GM19240 (cell line): ENCODE data around the gene PRSS33.
A peak's percentile ranks its signal among the peaks of the same experiment; 100 is the strongest.

Experiments
- DNase-seq: peaks from one replicate; pipeline ENCODE4 v3.0.0; 2011; ENCODE audit warnings: low spot score; ENCODE audit not compliant: insufficient read length

PRSS33 gene

DNA sequence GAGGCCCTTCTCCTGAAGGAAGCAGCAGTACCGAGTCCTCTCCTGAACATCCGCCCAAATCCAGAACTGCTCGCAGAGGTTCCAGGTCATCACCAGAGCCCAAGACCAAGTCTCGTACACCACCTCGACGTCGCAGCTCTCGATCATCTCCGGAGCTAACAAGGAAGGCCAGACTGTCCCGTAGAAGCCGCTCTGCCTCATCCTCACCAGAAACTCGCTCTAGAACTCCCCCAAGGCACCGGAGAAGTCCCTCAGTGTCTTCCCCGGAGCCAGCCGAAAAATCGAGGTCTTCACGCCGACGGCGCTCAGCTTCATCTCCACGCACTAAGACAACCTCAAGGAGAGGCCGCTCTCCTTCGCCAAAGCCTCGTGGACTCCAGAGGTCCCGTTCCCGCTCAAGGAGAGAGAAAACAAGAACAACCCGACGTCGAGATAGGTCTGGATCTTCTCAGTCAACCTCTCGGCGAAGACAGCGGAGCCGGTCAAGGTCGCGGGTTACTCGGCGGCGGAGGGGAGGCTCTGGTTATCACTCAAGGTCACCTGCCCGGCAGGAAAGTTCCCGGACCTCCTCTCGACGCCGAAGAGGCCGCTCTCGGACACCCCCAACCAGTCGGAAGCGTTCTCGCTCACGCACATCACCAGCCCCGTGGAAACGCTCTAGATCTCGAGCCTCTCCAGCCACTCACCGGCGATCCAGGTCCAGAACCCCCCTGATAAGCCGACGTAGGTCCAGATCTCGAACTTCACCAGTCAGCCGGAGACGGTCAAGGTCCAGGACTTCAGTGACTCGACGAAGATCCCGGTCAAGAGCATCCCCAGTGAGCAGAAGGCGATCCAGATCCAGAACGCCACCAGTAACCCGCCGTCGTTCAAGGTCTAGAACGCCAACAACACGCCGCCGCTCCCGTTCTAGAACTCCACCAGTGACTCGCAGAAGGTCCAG is 21.6 kb downstream of the PRSS33 start:
- DNase-seq, result no peak

DNA sequence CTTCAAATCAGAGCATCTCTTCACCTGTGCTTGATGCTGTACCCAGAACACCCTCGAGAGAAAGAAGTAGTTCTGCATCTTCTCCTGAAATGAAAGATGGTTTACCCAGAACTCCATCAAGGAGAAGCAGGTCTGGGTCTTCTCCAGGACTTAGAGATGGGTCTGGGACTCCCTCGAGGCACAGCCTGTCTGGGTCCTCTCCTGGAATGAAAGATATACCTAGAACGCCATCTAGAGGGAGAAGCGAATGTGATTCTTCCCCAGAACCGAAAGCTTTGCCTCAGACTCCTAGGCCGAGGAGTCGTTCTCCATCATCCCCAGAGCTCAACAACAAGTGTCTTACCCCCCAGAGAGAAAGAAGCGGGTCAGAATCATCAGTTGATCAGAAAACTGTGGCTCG is 22.6 kb downstream of the PRSS33 start:
- no peak for DNase-seq

DNA sequence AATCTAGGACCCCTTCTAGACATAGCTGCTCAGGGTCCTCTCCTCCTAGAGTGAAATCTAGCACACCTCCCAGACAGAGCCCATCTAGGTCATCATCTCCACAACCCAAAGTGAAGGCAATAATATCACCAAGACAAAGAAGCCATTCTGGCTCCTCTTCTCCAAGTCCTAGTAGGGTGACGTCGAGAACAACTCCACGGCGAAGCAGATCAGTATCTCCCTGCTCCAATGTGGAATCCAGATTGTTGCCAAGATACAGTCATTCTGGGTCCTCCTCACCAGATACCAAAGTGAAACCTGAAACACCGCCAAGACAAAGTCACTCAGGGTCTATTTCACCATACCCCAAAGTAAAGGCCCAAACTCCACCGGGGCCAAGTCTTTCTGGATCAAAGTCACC is 24.2 kb downstream of the PRSS33 start:
- no peak for DNase-seq

DNA sequence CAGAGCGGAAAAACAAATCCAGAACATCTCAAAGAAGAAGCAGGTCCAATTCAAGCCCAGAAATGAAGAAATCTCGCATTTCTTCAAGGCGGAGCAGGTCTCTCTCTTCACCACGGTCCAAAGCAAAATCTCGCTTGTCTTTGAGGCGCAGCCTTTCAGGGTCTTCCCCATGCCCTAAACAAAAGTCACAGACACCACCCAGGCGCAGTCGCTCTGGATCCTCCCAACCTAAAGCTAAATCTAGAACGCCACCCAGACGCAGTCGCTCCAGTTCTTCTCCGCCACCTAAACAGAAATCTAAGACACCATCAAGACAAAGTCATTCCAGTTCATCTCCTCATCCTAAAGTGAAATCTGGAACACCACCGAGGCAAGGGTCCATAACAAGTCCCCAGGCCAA is 24.6 kb downstream of the PRSS33 start:
- no peak for DNase-seq

DNA sequence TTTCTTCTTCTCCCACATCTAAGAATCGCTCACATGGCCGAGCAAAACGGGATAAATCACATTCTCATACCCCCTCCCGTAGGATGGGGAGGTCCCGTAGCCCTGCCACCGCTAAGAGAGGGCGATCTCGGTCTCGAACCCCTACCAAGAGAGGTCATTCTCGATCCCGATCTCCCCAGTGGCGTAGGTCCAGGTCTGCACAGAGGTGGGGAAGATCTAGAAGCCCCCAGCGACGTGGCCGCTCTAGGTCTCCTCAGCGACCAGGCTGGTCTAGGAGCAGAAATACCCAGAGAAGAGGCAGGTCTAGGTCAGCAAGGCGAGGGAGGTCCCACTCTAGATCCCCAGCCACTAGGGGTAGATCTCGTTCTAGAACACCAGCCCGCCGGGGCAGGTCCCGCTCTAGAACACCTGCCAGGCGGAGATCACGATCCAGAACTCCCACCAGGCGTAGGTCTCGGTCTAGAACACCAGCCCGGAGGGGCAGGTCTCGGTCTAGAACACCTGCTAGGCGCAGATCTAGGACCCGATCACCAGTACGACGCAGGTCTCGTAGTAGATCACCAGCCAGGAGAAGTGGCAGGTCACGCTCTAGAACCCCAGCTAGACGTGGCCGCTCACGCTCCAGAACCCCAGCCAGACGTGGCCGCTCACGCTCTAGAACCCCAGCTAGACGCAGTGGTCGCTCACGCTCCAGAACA is 25.3 kb downstream of the PRSS33 start:
- no peak for DNase-seq

DNA sequence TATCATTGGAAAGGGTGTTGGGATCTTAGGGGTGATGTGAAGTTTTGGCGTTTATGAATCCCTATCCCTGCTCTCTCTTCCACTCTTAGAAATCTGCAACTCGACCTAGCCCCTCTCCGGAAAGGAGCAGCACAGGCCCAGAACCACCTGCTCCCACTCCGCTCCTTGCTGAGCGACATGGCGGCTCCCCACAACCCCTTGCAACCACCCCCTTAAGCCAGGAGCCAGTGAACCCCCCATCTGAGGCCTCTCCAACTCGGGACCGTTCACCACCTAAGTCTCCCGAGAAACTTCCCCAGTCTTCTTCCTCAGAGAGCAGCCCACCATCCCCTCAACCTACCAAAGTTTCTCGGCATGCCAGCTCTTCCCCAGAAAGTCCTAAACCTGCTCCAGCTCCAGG is 25.9 kb downstream of the PRSS33 start:
- DNase-seq, result no peak

DNA sequence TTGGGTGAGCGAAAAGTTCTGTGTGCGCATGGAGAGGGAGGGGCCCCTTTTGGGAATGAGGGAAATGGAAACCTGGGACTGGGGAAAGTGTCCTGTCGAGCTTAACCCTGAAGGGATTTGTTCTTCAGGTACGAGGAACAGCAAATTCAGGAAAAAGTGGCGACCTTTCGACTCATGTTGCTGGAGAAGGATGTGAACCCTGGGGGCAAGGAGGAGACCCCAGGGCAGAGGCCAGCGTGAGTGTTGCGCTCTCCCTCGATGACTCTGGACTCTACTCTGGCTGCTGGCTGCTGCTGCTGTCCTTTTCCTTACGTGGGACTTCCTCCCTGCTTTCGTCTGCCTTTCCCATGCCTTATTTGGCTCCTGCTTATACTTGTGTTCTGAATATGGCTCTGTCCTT is 30.0 kb downstream of the PRSS33 start:
- DNase-seq, result no peak

DNA sequence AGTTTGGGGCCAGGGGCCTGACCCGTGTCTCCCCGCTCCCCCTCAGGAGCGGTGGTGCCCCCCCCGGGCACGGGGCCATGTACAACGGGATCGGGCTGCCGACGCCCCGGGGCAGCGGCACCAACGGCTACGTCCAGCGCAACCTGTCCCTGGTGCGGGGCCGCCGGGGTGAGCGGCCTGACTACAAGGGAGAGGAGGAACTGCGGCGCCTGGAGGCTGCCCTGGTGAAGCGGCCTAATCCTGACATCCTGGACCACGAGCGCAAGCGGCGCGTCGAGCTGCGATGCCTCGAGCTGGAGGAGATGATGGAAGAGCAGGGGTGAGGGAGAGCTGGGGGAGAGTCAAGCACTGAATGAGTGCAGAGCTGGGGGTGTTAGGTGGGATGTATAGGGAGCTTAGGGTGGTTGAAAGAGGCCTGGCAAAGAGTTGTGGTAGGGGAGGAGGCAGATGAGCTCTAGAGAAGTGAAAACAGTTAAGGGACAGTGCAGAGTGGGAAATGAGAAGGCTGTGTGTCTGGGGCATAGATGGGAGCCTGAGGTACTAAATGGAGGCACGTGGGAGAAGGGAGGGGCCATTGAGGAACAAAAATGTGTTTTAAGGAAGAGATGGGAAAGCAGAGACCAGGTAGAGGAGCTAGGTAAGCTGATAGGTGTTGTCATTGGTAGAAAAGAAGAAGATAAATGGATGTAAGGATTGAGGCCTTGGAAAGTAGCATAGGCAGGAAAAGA is 30.9 kb downstream of the PRSS33 start:
- DNase-seq, result no peak

DNA sequence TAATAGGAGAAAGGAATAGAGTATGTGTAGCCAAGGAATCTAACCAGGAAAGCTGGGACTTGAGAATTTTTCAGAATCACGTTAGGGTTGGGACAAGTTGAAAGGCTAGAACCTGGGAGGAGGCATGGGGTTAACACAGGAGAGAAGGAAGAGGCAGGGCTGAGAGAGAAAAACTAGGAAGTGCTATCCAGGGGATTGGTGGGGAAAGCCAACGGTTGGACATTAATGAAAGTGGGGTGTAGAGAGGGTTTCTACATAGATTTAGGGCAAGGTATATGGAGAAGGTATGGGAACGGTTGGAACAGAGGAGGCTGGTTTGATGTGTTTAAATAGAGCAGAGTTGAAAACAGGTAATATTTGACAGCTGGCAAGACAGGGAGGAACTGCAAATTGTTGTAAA is 32.2 kb downstream of the PRSS33 start:
- DNase-seq, result no peak

DNA sequence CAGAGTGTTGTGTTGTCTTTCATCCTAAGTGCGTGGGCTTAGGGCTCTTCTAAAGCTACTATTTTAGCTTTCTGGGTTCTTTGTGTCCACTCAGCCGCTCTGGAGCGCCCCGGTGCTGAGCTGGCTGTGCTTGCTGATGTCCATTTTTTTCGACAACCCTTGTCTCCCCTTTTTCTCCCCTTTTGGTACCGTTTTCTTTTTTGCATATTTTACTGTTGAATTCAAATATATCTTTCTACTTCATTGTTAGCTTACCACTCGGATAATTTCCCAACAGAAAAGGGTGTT is 33.7 kb downstream of the PRSS33 start:
- no peak for DNase-seq

DNA sequence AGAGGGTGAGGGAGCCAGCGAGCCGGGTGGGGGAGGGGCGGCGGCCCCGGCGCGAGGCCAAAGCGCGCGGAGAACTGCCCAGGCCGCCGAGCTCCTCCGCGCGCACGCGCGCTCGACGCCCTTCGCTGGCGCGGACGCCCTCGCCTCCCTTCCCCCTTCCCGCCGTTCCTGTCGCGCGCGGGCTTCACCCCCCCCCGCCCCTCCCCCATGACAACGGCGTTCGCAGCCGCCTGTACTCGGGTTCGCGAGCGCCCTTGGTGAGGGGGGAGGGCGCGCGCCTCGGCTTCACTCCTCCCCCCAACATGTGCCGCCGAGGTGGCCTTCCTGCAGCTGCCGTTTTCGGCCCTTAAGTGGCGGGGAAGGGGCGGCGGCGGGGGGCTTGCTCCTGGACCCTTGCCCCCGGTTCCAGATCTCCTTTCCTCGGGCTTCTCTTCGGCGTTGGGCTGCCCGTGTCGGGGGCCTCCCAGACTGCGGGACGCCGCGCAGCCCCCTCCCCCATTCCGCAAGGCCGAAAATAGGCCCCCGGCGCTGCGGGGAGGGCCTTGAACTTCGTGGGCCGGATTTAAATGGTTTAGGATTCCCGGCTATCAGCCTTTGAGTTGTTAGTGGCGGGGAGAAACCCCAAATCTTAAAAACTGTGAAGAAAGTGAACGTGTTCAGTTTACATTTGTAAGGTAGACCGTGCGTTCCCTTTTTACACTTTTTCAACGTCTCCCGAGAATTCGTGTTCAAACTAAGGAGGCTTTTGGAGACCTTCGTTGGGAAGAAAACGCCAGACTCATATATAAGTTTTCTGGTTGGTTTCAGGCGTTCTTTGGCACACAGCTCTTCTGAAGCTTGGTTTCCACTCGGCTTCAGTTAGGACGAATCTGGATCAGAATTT is 34.3 kb downstream of the PRSS33 start:
- peak; percentile 52 for DNase-seq

DNA sequence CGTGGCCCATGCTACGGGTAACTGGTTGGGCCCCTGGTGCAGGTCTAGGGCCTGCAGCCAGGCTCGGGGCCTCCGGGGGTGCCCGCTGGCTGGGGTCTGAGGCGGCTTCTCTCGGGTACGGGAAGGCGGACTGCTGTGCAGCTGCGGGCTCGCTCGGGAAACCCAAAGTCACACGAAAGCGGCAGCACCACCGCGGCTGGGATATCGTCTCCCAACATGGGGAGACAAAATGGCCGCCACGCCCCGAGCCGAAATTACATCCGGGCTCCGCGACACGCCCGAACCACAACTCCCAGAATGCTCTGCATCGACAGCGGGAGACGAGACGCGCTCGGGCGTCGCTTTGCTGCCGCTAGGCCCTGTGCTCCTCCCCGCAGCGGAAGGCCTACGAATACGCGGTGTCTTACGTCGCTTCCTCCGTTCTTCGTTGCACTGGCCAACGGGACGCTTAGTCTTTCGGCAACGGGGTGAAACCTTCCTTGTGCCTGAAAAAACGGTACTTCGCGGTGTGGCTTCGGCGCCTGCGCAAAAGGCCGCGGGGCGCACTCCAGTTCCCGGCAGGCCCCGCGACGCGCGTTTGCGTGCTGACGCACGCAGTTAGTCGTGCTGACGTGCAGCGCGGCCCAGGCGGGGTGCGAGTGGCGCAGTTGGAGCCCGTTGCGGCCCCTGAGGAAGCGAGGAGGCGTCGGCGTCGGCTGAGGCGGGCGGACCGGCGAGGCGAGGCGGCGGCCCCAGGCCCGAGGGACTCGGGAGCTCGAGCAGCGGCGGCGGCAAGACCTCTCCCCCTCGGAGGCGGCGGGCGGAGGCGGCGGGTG is 35.1 kb downstream of the PRSS33 start, which contains the start of gene SRRM2:
TSS of gene SRRM2 (plus strand) at position 604 of the 815 bp plus-strand sequence. CDS start 3,727 bp downstream, outside the sequence.
- peak; percentile 98 for DNase-seq

DNA sequence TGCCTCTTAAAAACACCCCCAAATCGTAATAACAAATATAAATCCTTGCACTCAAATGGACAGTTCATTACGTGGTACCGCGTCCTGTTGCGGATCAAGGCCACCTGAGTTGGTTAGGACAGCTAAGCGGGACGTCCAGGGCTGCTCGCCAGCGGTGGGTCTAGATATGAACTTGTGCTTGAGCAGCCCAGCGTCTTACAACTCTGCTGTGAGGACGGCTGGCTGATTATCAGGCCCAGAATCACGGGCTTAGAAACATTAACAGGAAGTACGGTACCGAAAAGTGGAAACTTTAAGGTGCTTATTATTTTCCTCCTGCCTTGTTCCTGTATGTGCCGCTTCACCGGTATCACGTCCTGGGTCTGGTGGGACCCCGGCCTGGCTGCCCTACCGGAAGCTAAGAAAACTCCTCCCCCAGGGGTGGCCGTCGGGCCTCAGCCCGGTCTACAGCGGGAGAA is 35.8 kb downstream of the PRSS33 start:
- peak; percentile 83 for DNase-seq

DNA sequence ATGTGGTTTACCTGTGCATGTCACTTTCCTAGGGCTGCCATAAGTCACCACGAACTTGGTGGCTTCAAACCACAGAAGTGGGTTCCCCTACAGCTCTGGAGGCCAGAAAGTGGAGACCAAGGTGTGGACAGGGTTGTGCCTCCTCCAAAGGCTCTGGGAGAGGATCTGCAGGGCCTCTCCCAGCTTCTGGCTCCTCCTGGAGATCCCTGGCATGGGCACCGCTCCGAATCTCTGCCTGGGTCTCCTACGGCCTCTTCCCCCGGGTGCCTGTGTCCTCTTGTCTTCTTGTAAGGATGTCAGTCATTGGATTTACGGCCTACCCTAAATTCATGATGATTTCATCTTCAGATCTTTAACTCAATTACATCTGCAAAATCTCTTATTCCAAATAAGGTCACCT is 37.4 kb downstream of the PRSS33 start:
- no peak for DNase-seq

DNA sequence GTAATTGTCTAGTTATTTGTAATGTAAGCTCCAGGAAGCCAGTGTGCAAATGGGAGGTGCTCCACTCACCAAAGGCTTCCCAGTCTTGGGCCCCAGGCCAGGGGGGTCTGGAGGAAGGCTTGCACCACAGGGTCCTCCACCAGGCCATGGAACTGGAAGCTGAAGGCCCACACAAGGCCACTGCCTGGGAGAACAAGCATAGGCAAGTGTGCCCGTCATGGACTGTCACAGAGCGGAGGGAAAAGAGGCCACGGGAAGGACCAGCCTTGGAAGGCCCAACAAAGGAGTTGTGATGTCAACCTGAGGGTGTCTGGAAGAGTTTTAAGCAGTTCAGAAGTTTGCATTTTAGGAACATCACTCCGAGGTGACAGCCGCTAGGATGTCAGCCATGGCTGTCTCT is 37.9 kb downstream of the PRSS33 start:
- DNase-seq, result no peak

DNA sequence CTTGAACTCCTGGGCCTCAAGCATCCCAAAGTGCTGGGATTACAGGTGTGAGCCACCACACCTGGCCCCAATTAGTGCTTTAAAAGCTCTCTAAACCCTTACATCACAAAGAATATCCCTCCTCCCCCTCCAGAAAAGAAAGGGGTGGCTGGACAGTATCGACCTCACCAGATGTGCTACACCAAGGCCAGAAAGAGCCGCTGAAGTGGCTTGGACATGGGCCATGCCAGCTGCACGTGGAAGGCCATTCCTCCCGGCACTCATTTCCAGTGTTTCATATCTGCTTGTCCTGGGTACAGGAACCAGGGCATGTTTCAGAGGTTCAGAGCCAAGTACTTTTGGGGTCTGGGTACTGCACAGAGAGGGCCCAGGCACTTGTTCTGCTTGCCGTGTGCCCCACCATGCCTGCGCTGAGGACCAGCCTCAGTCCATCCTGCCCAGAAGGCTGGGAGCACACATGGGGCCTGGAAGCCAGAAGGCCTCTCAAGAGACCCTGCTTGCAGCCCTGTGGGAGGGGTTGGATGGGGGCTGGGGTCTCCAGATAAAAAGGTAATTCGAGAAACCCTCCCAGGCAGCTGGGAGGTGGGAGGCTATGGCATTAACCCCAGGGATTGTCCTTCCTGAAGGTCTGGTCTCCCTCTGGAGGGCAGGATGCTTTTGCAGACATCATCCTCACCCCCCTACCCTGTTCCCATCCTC is 38.5 kb downstream of the PRSS33 start:
- DNase-seq, result no peak

DNA sequence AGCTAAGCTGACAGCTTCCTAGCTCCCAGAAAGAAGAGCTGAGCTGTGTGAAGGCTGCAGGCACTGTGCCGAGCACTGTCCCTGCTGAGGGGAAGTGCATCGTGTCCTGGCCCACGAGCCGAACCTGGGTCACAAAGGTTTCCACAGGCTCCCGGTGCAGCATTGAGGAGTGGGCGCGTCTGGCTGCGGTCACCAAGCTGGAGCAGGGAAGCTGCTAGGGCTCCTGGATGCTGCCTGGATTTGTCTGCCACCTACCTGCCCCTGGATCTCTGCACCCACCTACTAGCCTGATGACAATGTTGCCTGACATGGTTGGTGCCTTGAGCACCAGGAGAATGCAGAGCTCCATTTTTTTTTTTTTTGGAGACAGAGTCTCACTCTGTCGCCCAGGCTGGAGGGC is 41.4 kb downstream of the PRSS33 start:
- DNase-seq, result no peak

DNA sequence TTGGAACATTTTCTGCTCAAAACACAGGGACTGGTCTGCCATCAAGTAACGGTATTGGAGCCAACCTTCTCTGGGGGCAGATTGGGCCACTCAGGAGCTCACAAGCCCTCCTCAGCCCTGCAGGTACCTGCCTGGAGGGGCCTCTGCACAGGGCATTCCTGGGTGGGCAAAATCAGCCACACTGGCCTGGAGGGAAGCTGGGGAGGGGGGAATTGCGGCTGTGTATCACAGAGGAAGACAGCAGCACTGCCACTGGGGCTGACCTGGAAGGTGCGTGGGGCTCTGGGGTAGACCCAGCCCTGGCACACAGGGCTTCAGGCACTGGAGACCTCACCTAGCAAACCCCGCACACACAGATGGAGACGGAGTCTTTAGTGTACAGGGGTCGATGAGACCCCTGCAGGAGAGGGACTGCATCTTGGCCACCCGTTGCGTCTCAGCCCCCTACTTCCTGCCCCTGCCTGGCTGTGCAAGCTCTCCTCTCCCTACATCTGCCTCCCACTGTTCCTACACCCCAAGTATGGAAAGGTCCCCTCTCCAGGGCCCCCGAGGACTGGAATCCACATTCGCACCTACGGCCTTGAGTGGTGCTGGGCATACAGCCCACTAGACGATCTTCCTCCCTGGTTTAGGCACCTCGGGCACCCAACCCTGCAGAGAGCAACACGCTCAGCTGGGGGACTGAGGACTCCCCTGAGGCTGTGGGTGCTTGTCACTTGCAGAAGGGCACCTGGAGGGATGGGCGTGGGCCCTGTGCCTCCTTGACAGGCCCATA is 42.1 kb downstream of the PRSS33 start:
- DNase-seq, result no peak

DNA sequence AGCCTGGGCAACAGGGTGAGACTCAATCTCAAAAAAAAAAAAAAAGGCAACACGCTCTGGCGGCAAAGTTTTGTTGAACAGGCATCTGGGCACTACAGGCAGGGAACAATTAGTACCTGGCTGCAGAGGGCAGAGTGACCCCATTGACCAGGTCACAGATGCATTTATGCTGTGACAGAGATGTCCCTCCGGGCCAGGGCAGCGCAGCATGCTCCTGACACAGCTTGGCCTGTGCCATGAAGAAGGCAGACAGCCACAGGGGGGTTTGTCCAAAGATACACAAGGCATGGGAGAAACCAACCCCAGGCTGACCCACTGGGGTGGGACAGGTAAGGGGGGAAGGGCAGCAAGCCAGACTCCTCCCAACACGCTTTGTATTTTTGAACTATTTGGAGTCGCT is 42.6 kb downstream of the PRSS33 start:
- DNase-seq, result no peak
